Measurements from ENCODE around the gene SSH2. TPM values are rescaled to one million over a fixed set of nuclear protein-coding genes. Genes with fewer than 3 reads are reported as not detected.

SSH2 gene
- total and polyA plus RNA-seq, 8 donors, result 8.4 to 19.1 (median 10.3) TPM

DNA sequence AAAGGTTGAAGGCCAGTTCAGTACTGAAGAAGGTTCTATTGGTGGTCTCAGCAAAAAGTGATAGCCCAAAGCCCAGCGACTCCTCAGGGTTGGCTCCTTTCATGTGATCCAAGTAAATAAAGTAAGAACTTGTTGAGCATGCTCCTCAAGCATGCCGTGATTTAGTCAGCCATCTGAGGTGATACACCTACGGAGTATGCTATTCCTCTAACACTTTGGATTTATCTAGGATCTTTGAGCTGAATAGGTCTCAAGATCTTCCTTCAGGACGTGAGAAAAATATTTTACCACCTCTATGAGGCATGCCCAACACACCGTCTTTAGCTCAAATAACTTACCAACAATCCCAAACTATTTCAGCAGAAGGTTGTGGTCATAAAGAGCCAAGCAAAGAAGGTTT, 154.0 kb downstream of the SSH2 start:
- FAIRE-seq, result no peak
- no peaks in the 10 kb centered on the region for H3K27me3 ChIP-seq
- H3K4me1 ChIP-seq, result no peaks in the 10 kb centered on the region
- ATAC-seq, result no peak
- no peak for DNase-seq
- H3K9me3 ChIP-seq, result no peaks in the 10 kb centered on the region
- 95 to 98% methylated on average over 5 of the region's 5 CpGs for WGBS, 2 donors
- no peak overlapping the region for H3K4me3 ChIP-seq
- no peak for TF ChIP-seq CTCF (IDR thresholded peaks at IDR 0.05)
- no peak overlapping the region for H3K27ac ChIP-seq
- intact Hi-C loops (cut with DNase I), result loop anchor here in 1 of 3 donors (10.0 kb wide), 1 partner anchor 131 kb away; no protein-coding TSS in a partner anchor
- H3K36me3 ChIP-seq, result no peaks in the 10 kb centered on the region

GRCh38 chr17:29772981-29773380, 157.0 kb downstream of the SSH2 start:
- intact Hi-C loops (cut with DNase I), result loop anchor here in 1 of 3 donors (10.0 kb wide), 1 partner anchor 128 kb away; no protein-coding TSS in a partner anchor
- H3K27me3 ChIP-seq, result no peaks in the 10 kb centered on the region
- no peaks in the 10 kb centered on the region for H3K4me1 ChIP-seq
- ATAC-seq (no peak), FAIRE-seq (no peak), DNase-seq (no peak)
- TF ChIP-seq CTCF (IDR thresholded peaks at IDR 0.05), result no peak
- H3K27ac ChIP-seq, result no peak overlapping the region
- H3K36me3 ChIP-seq, result no peaks in the 10 kb centered on the region
- 79% methylated on average over 2 of the region's 2 CpGs for WGBS, 2 donors
- H3K9me3 ChIP-seq, result no peaks in the 10 kb centered on the region
- H3K4me3 ChIP-seq, result no peak overlapping the region

DNA sequence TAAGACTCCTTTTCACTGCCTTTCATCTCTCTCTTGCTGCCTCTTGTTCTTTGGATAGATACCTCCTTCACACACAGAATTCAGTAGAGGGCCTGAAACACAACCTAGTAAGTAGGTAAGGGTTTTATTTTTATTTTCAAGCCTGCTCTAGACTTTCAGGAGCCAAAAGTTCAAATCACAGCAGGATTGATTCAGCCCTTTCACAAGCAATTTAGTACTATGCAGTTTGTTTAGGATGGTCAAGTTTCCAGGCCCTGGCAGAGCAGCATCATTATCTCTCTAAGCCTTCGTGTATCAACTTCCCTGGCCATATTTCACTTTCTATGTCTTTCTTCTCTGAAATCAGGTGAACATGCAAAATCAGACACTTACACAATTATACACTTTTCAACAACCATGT, 158.5 kb downstream of the SSH2 start:
- Histone ChIP-seq H3K4me1 (no peaks in the 10 kb centered on the region), H3K36me3 (no peaks in the 10 kb centered on the region), H3K27ac (no peak overlapping the region), H3K27me3 (no peaks in the 10 kb centered on the region), H3K4me3 (no peak overlapping the region), H3K9me3 (no peaks in the 10 kb centered on the region)
- no peak for TF ChIP-seq CTCF (IDR thresholded peaks at IDR 0.05)
- intact Hi-C loops (cut with DNase I), result loop anchor here in 1 of 3 donors (10.0 kb wide), 1 partner anchor 127 kb away; no protein-coding TSS in a partner anchor
- DNase-seq, result no peak
- 82 to 92% methylated on average over 1 of the region's 1 CpG for WGBS, 2 donors
- no peak for FAIRE-seq
- ATAC-seq, result no peak

DNA sequence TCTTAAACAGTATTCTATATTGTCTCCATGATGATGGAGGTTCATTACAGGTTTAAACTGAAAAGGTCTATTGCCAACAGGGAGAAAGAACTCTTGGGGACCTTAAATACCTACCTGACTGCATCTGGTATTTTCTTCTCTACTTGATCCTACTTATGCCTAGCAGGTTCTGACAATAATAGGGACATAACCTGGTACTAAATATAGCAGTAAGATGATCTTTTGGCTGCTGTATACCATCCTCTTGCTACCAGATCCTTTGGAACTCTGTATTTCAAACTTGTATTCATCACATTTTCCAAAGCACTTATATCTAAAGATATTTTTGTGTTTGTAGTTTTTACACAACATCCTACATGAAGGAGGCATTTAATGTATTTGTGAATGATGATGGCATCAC, 160.8 kb downstream of the SSH2 start:
- no peak for TF ChIP-seq CTCF (IDR thresholded peaks at IDR 0.05)
- FAIRE-seq, result no peak

GRCh38 chr17:29766796-29767327, 163.2 kb downstream of the SSH2 start:
- FAIRE-seq, result no peak
- Histone ChIP-seq H3K27me3 (no peaks in the 10 kb centered on the region), H3K9me3 (no peaks in the 10 kb centered on the region), H3K4me3 (no peak overlapping the region), H3K27ac (no peak overlapping the region), H3K4me1 (no peaks in the 10 kb centered on the region), H3K36me3 (no peaks in the 10 kb centered on the region)
- intact Hi-C loops (cut with DNase I), result no loop called here
- no peak for ATAC-seq
- no peak for DNase-seq
- no peak for TF ChIP-seq CTCF (IDR thresholded peaks at IDR 0.05)

More for the DNA sequence above, 160.8 kb downstream of the SSH2 start:
- H3K27me3 ChIP-seq, result no peaks in the 10 kb centered on the region
- H3K27ac ChIP-seq, result no peak overlapping the region
- DNase-seq (no peak), ATAC-seq (no peak)
- H3K36me3 ChIP-seq, result no peaks in the 10 kb centered on the region
- H3K9me3 ChIP-seq, result no peaks in the 10 kb centered on the region
- no peaks in the 10 kb centered on the region for H3K4me1 ChIP-seq
- no peak overlapping the region for H3K4me3 ChIP-seq
- intact Hi-C loops (cut with DNase I), result no loop called here

Data from pancreas (tissue), 10 donors.